Measurements from ENCODE around the gene FCAMR.

- no peak for TF ChIP-seq CTCF (IDR thresholded peaks at IDR 0.05)
- no peak for TF ChIP-seq EZH2 (IDR thresholded peaks at IDR 0.05; ENCODE audit: borderline replicate concordance, insufficient read depth, low read depth, low read length, poor library complexity, severe bottlenecking)
These were observed 43.2 kb upstream of the FCAMR start for GRCh38 chr1:207013321-207014085.
